ENCODE measurements around the gene CCDC57. TPM values are rescaled to one million over a fixed set of nuclear protein-coding genes. Genes with fewer than 3 reads are reported as not detected.

CCDC57 gene
- total RNA-seq, 2 experiments from 2014 or later: 59.5 to 65.1 TPM

DNA sequence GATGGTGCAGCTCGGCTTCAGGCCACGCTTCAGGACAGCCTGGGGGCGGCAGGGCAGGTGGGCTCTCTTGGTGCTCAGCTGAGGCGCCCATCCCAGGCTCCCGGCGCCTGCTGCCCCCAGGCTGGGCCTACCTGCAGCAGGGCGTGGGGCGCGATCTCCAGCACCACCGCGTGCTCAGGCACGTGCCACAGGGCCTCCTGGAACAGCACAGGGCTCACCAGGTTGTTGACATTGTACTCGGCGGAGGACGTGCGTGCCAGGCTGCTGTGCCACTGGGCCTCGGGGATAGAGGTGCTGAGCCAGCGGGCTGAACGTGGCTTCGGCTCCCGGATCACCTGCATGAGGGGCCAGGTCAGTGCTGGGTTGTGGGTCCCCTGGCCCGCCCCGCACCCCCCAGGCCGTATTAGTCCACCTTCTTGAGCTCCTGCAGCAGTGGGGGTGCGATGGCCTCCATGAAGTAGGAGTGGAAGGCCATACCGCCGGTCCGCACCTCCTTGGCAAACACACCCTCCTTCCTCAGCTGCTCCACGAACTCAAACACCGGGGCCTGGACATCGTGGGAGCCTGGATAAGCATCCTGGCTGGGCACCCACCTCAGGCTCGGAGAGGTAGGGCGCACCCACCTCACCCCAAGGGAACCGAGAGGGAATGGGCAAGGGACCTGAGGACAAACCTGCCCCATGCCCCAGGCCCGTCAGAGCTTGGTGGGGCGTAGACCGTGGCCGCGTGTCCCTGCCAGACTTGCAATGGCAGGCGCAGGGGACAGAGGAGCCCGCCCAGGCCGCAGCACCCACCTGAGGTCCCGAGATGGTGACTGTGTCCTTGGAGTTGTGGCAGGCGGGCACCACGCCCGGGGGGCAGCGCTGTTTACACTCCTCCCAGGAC is 123.6 kb downstream of the CCDC57 start:
- no peak overlapping the region for H3K4me3 Mint-ChIP-seq
- peaks cover 4% of the 10 kb centered on the region for H3K36me3 Mint-ChIP-seq
- no peaks in the 10 kb centered on the region for H3K4me1 Mint-ChIP-seq
- H3K9me3 Mint-ChIP-seq: no peaks in the 10 kb centered on the region
- H3K27ac Mint-ChIP-seq: no peak overlapping the region
- H3K27me3 Mint-ChIP-seq: no peaks in the 10 kb centered on the region
- no peak for DNase-seq

DNA sequence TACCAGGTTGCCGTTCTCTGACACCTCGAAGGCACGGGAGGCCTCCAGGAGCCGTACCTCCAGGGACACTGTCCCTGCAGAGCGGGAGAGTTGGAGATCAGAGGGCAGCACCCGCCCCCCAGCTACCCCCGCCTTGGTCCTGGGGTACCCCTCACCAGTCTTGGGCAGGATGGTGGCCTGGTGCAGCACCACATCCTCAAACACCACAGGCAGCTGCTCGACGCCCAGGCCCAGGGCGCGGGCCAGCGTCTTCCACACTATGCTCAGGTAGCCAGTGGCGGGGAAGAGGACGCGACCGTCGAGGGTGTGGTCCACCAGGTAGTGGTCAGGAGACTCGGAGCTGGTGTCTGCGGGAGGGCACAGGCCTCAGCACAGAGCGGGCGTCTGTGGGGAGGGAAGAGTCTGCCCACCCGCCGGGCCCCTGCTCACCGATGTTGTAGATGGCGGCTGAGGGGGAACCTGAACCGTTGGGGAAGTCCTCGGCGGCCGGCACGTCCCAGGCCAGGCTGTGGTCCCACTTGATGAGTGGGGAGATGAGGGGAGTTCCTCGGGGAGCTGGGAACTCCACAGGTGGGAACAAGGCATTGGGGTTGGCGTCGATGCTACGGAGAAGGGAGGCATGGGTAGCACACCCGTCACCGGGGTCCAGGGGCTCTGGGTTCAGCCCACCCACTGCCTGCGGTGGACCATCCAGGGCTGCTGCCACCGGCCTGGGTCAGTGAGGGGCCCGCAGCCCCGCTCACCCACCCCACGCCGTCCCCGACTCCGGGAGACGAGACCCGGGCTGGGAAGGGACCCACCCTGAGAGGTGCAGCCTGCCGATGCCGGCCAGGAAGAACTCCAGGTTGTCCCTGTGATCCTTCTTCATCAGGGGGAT is 124.4 kb downstream of the CCDC57 start:
- Mint-ChIP-seq H3K4me1 (no peaks in the 10 kb centered on the region), H3K4me3 (no peak overlapping the region), H3K9me3 (no peaks in the 10 kb centered on the region), H3K27me3 (no peaks in the 10 kb centered on the region), H3K27ac (no peak overlapping the region), H3K36me3 (peaks cover 3% of the 10 kb centered on the region)
- no peak for DNase-seq

DNA sequence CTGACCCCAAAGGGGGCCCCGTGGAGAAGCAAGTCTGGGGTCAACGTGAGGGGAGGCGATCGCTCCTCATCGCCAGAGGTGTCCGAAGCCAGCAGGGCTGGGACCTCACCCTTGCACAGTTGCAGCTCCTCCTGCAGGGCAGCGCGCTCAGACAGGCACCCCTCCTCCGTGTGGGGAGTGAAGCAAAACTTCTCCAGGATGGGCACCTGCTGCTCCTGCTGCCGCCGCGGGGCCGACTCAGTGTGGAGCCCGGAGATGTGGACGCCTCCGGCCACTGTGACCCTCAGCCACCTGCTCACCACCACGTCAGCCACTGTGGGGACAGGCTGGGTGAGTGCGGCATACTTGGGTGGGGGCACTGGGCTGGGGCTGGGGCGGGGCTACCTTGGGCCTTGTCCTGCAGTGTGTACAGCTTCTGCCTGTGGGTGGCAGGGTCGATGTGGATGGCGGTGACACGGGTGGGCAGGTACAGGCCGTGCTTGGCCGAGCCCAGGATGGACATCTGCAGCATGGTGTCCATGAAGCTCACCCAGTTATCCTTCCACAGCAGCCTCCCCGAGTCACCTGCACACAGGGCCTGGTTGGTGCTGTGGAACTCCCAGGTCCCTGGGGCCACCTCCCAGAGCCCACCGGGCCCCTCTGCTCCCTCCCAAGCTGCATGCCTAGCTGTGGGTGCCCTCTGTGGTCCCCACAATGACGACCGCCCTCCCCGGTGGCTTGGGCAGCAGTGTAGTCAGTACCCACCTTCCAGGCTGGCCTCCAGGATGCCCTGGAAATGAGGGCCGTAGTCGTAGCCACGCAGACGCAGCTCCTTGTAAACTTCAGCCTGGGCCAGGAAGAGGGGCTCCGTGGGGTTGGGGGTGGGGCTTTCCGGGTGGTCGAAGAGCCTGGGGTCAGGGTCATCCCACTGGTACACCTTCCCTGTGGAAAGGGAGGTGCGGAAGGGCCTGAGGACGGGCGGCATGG is 125.4 kb downstream of the CCDC57 start:
- no peak for DNase-seq
- no peak overlapping the region for H3K4me3 Mint-ChIP-seq
- no peaks in the 10 kb centered on the region for H3K27me3 Mint-ChIP-seq
- peaks cover 3% of the 10 kb centered on the region for H3K36me3 Mint-ChIP-seq
- no peaks in the 10 kb centered on the region for H3K4me1 Mint-ChIP-seq
- no peaks in the 10 kb centered on the region for H3K9me3 Mint-ChIP-seq
- no peak overlapping the region for H3K27ac Mint-ChIP-seq

DNA sequence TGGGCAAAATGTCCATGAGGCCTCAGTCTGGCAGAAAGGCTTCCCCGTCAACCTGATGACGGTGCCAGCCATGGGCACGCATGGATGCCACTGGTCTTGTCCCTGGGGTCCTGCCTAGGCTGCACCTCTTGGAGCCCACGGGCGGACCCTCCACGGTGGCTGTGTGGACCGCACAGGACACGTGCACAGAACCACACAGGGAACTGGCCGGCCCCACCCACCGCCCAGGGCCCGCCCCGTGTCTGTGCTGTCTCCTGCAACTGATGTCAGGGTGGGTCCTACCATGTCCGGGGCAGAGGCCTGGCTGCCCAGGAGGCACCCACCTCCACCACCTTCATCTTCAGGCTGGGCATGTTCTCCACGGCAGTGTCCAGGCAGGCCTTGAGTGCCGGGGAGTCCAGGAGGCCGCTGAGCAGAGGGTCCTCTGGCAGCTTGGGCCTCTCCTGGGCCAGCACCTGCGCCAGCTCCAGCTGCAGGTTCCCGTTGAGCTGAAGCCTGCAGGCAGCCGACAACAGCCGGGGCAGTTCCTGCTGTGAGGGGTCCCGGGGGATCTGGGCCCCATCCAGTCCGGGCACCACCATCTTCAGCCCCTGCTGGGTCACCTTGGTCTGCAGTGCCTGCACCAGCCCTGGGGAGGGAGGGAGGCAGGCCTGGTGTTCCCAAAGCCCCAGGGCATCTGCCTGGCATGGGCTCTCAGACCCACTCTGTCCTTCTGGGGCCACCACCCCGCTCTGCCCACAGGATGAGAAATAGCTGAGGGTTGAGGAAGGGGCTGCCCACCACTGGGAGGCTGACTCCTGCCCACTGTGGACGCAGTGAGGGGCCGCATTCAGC is 126.5 kb downstream of the CCDC57 start:
- Mint-ChIP-seq H3K36me3 (peaks cover 3% of the 10 kb centered on the region), H3K9me3 (no peaks in the 10 kb centered on the region), H3K4me1 (no peaks in the 10 kb centered on the region), H3K27ac (no peak overlapping the region), H3K27me3 (no peaks in the 10 kb centered on the region), H3K4me3 (no peak overlapping the region)
- DNase-seq: no peak

DNA sequence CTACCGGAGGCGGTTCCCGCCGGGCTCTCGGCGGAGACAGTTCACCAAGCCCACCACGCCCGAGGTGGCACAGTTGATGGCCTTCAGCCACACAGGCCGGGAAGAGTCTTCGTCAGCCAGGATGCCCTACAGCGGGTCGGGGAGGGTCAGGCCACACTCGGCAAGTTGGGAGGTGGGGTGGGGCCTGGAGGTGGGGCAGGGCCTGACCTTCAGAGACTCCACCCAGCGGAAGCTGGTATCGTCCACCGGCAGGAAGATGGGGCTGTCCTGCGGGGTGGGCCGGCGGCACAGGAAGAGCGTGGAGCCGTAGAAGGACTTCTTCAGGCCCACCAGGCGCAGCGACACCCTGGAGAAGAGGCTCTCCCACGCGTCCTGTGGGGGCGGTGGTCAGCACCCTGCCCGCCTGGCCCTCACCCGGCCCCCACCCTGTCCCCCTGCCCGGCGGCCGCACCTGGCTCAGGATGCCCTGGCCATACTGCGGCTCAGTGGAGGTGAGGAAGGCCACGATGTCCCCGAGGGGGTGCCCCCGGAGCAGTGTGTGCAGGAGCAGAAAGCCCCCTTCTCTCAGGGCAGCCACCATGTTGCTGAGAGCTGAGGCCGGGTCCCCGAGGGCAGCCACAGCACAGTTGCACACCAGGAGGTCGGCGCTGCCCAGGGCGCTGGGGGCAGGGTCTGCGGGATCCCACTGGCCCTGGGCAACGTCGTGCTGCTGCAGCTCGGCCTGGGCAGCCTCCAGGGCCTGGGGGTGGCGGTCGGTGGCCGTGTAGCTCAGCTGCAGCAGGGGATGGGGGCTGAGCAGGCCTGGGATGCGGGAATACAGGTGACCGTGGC is 127.4 kb downstream of the CCDC57 start:
- Mint-ChIP-seq H3K4me3 (no peak overlapping the region), H3K27ac (no peak overlapping the region), H3K4me1 (no peaks in the 10 kb centered on the region), H3K36me3 (peaks cover 3% of the 10 kb centered on the region), H3K27me3 (no peaks in the 10 kb centered on the region), H3K9me3 (no peaks in the 10 kb centered on the region)
- DNase-seq: no peak

- Mint-ChIP-seq H3K9me3 (no peaks in the 10 kb centered on the region), H3K4me1 (no peaks in the 10 kb centered on the region)
Measured at GRCh38 chr17:82084373-82085030, 128.1 kb downstream of the CCDC57 start.

DNA sequence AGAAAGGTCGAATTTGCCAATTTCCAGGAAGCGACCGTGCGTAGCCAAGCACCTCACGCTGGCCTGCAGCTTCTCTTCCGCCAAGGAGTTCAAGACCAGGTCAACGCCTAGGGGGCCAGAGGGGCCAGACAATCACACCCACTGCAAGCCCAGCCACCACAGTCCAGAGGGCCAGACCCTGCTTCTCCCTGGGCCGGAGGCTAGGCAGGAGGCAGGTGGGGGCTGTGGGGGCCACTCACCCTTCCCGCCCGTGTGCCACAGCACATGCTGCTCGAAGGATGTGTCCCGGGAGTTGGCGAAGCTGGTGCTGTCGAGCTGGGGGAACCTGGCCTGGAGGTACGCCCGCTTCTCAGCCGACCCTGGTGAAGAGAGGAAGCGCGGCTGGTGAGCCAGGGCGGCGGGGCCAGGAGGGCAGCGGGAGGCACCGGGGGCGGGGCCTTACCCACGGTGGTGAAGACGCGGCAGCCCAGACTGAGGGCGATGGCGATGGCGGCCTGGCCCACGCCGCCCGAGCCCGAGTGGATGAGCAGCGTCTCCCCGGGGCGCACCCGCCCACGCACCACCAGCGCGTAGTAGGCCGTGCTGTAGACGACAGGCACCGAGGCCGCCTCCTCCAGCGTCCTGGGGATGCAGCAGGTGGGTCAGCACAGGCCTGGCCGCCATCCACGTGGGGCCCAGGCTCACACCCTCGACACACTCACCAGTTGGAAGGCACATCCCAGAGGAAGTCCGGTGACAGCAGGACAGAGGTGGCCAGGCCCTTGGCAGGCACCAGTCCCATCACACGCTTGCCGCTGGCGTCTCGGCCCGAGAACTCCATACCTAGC is 128.9 kb downstream of the CCDC57 start:
- Mint-ChIP-seq H3K4me1 (no peaks in the 10 kb centered on the region), H3K27me3 (no peaks in the 10 kb centered on the region), H3K4me3 (no peak overlapping the region), H3K9me3 (no peaks in the 10 kb centered on the region), H3K27ac (no peak overlapping the region), H3K36me3 (peaks cover 6% of the 10 kb centered on the region)
- DNase-seq: no peak

More at GRCh38 chr17:82084373-82085030, 128.1 kb downstream of the CCDC57 start:
- Mint-ChIP-seq H3K4me3 (peak overlapping the region; percentile 25), H3K27me3 (no peaks in the 10 kb centered on the region), H3K27ac (no peak overlapping the region), H3K36me3 (peaks cover 6% of the 10 kb centered on the region)
- DNase-seq: no peak

GRCh38 chr17:82083009-82083408 is 129.6 kb downstream of the CCDC57 start:
- no peaks in the 10 kb centered on the region for H3K9me3 Mint-ChIP-seq

GRCh38 chr17:82082456-82082855 is 130.2 kb downstream of the CCDC57 start:
- no peak overlapping the region for H3K4me3 Mint-ChIP-seq
- H3K27me3 Mint-ChIP-seq: no peaks in the 10 kb centered on the region
- no peak for DNase-seq
- H3K27ac Mint-ChIP-seq: no peak overlapping the region
- peaks cover 9% of the 10 kb centered on the region for H3K36me3 Mint-ChIP-seq
- H3K4me1 Mint-ChIP-seq: no peaks in the 10 kb centered on the region
- no peaks in the 10 kb centered on the region for H3K9me3 Mint-ChIP-seq

More at GRCh38 chr17:82083009-82083408, 129.6 kb downstream of the CCDC57 start:
- no peak for DNase-seq
- peaks cover 9% of the 10 kb centered on the region for H3K36me3 Mint-ChIP-seq
- H3K27me3 Mint-ChIP-seq: no peaks in the 10 kb centered on the region
- H3K4me3 Mint-ChIP-seq: no peak overlapping the region
- no peak overlapping the region for H3K27ac Mint-ChIP-seq
- no peaks in the 10 kb centered on the region for H3K4me1 Mint-ChIP-seq

DNA sequence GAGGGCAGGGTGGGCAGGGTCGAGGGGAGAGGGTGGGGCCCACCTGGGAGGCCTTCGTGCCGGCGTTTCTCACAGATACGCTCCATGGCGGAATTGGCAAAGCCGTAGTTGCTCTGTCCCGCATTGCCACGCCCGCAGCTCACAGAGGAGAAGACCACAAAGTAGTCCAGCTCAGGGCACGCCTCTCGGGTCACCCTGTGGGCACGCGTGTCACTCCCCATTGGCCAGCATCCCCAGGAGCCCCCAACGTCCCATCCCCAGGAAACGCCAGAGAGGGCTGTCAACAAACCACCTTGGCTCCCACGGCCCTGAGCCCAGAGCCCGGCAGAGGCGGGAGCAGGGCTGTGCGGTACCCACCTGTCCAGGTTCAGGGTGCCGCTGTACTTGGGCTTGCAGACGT is 130.7 kb downstream of the CCDC57 start:
- H3K9me3 Mint-ChIP-seq: no peaks in the 10 kb centered on the region
- H3K4me3 Mint-ChIP-seq: no peak overlapping the region
- H3K27ac Mint-ChIP-seq: no peak overlapping the region
- peaks cover 9% of the 10 kb centered on the region for H3K36me3 Mint-ChIP-seq
- H3K4me1 Mint-ChIP-seq: no peaks in the 10 kb centered on the region
- no peak for DNase-seq
- H3K27me3 Mint-ChIP-seq: no peaks in the 10 kb centered on the region

DNA sequence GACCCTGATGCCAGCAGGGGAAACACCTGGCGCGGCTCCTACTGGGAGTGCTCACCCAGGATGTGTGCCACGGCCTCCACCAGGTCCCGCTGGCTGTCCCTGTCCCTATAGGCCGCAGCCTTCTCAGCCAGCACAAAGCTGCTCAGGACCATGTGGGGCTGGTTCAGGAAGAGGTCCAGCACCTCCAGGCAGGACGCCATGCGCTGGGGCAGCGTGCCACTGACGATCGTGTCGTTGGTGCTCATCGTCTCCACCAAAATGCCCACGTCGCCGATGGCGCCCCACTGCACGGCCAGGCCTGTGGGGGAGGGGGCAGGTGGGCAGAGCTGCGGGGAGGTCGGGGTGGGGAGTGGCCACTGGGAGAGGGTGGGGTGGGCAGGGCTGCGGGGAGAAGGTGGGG is 131.1 kb downstream of the CCDC57 start:
- no peak overlapping the region for H3K27ac Mint-ChIP-seq
- no peak overlapping the region for H3K4me3 Mint-ChIP-seq
- no peaks in the 10 kb centered on the region for H3K4me1 Mint-ChIP-seq
- no peak for DNase-seq
- peaks cover 9% of the 10 kb centered on the region for H3K36me3 Mint-ChIP-seq
- no peaks in the 10 kb centered on the region for H3K27me3 Mint-ChIP-seq
- no peaks in the 10 kb centered on the region for H3K9me3 Mint-ChIP-seq

- Mint-ChIP-seq H3K27ac (no peak overlapping the region), H3K4me1 (no peaks in the 10 kb centered on the region), H3K4me3 (no peak overlapping the region), H3K9me3 (no peaks in the 10 kb centered on the region), H3K27me3 (no peaks in the 10 kb centered on the region), H3K36me3 (peaks cover 9% of the 10 kb centered on the region)
- no peak for DNase-seq
Measured at GRCh38 chr17:82080789-82081464, 131.7 kb downstream of the CCDC57 start.

Data from activated naive CD8-positive, alpha-beta T cell treated with anti-CD3 and anti-CD28 coated beads for 36 hours (primary cell).